GM11168 (cell line): Measurements from ENCODE around the gene SYT2.
"Not testable (repeated sequence)": the region's sequence is repeated elsewhere in the genome, so short reads cannot be mapped to it uniquely, and the experiment has no call there.

Experiments
- in situ Hi-C: fragments of 300-500 bp; cut with MboI; formaldehyde crosslinking; loops from one replicate; pipeline ENCODE4 v1.12.0; 2022; ENCODE audit warnings: low sequenced_read_pairs; ENCODE audit not compliant: unreplicated experiment

Gene SYT2

GRCh38 chr1:202613571-202613970 is 96.7 kb downstream of the SYT2 start:
- in situ Hi-C loops = no loop called here

GRCh38 chr1:202612036-202612435 is 98.2 kb downstream of the SYT2 start:
- in situ Hi-C loops = not testable (repeated sequence)

- in situ Hi-C loops = no loop called here
These were observed 104.7 kb downstream of the SYT2 start for GRCh38 chr1:202605515-202605914.

GRCh38 chr1:202603435-202603834 is 106.8 kb downstream of the SYT2 start:
- in situ Hi-C loops = no loop called here

- in situ Hi-C loops = no loop called here
These were observed 109.7 kb downstream of the SYT2 start for GRCh38 chr1:202600432-202601041.

- in situ Hi-C loops = no loop called here
These were observed 110.4 kb downstream of the SYT2 start for GRCh38 chr1:202599669-202600431.

GRCh38 chr1:202597090-202597761 is 113.0 kb downstream of the SYT2 start:
- in situ Hi-C loops = no loop called here

GRCh38 chr1:202596638-202597037 is 113.6 kb downstream of the SYT2 start:
- in situ Hi-C loops = no loop called here

- in situ Hi-C loops = no loop called here
These were observed 116.4 kb downstream of the SYT2 start for GRCh38 chr1:202593845-202594244.

- in situ Hi-C loops = no loop called here
These were observed 118.1 kb downstream of the SYT2 start for GRCh38 chr1:202592146-202592545.

GRCh38 chr1:202591515-202591914 is 118.7 kb downstream of the SYT2 start:
- in situ Hi-C loops = no loop called here

GRCh38 chr1:202590975-202591411 is 119.3 kb downstream of the SYT2 start:
- in situ Hi-C loops = no loop called here

GRCh38 chr1:202590126-202590525 is 120.1 kb downstream of the SYT2 start:
- in situ Hi-C loops = no loop called here

GRCh38 chr1:202589190-202589930 is 120.9 kb downstream of the SYT2 start:
- in situ Hi-C loops = no loop called here

GRCh38 chr1:202588503-202589189 is 121.6 kb downstream of the SYT2 start:
- in situ Hi-C loops = no loop called here

GRCh38 chr1:202587859-202588485 is 122.3 kb downstream of the SYT2 start:
- in situ Hi-C loops = no loop called here

GRCh38 chr1:202586871-202587270 is 123.4 kb downstream of the SYT2 start:
- in situ Hi-C loops = no loop called here

- in situ Hi-C loops = no loop called here
These were observed 124.0 kb downstream of the SYT2 start for GRCh38 chr1:202586018-202586821.

GRCh38 chr1:202585590-202585933 is 124.7 kb downstream of the SYT2 start:
- in situ Hi-C loops = no loop called here
